ENCODE measurements around the gene BTNL3.

BTNL3 gene

DNA sequence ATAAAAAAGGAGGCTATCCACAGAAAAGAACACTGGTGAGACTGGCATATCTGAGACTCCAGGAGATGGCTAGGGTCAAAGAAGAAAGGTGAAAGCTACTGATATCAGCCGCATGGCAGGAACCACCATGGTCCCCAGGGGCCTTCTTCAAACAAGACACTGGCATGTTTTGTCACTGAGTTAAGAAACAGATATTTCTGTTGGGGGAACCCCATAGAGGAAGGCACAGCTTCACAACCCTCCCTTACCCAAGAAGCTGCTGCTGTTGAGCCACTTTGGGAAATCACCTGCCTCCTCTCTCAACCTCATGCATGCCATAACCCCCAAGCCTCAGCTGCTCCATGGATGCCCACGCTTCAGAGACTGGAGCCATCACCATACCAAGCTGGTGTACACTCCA lies 13.3 kb upstream of the BTNL3 start:
- TF ChIP-seq ZFX (IDR thresholded peaks at IDR 0.05; ENCODE audit: borderline replicate concordance) (no peak), CTCF (IDR thresholded peaks at IDR 0.05) (no peak)
- no peak overlapping the region for H3K27ac ChIP-seq

- no peak for TF ChIP-seq CTCF (IDR thresholded peaks at IDR 0.05)
- TF ChIP-seq ZFX (IDR thresholded peaks at IDR 0.05; ENCODE audit: borderline replicate concordance), result no peak
- no peak overlapping the region for H3K27ac ChIP-seq
Measured at GRCh38 chr5:180976518-180976917, 12.1 kb upstream of the BTNL3 start.

- TF ChIP-seq ZFX (IDR thresholded peaks at IDR 0.05; ENCODE audit: borderline replicate concordance) (no peak), CTCF (IDR thresholded peaks at IDR 0.05) (no peak)
- no peak overlapping the region for H3K27ac ChIP-seq
Measured at GRCh38 chr5:180977852-180978251, 10.8 kb upstream of the BTNL3 start.

GRCh38 chr5:180982008-180982741 lies 6.5 kb upstream of the BTNL3 start:
- no peak for TF ChIP-seq ZFX (IDR thresholded peaks at IDR 0.05; ENCODE audit: borderline replicate concordance)
- TF ChIP-seq CTCF (IDR thresholded peaks at IDR 0.05), result no peak

GRCh38 chr5:180988016-180988415 lies 630 bp upstream of the BTNL3 start:
- H3K27ac ChIP-seq, result no peak overlapping the region
- TF ChIP-seq CTCF (IDR thresholded peaks at IDR 0.05) (no peak), ZFX (IDR thresholded peaks at IDR 0.05; ENCODE audit: borderline replicate concordance) (no peak)

More at GRCh38 chr5:180982008-180982741, 6.5 kb upstream of the BTNL3 start:
- H3K27ac ChIP-seq, result no peak overlapping the region

DNA sequence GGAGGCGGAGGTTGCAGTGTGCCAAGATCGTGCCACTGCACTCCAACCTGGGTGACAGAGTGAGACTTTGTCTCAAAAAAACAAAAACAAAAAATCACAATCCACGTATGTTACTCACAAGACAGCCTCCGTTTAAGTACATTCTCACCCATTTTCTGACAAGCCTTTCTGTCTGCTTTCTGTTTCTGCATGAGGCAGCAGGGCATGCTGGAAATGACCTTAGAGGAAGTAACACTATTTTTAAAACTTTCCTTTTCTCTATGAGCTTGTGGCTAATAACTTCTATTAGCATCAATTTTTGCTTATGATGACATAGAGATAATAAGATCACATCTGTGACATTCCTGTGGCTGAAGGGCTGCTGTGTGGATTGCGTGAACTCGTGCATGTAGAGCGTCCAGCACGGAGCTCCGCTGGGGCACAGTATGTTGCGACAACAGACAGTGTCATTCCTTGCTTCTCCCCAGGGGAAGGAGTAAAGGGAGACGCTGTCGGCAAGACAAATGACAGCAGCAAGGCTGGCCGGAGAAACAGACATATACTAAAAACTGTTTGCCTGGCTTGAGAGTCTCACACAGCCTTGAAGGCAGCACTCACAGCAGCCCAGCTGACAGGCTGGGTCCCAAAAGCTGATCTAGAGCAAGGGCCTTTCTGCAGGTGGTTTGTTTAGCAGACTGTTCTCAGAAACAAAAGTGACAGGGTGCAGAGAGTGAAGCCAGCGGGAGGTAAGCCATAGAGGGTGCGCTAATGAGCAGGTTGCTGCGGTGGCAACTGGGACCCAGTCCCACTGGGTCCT lies 1.6 kb downstream of the BTNL3 start:
- TF ChIP-seq ZFX (IDR thresholded peaks at IDR 0.05; ENCODE audit: borderline replicate concordance) (no peak), CTCF (IDR thresholded peaks at IDR 0.05) (no peak)
- H3K27ac ChIP-seq, result no peak overlapping the region

DNA sequence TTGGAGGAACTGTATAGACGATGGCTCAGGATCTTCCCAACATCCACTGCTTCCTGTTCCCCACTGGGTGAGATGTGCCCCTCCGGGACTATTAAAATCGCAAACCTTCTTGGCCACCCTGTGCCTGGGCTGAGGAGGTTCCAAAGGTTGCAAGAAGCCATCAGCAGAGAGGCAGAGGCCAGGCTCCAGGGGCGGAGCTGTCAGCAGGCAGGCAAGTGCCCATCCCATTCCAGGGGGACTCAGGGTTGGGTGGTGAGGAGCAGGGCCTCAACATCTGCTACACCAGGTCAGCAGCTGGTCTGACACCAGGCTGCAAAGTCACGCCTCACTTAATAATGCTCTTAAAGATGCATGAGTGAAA lies 2.2 kb downstream of the BTNL3 start:
- H3K27ac ChIP-seq, result no peak overlapping the region
- no peak for TF ChIP-seq ZFX (IDR thresholded peaks at IDR 0.05; ENCODE audit: borderline replicate concordance)
- no peak for TF ChIP-seq CTCF (IDR thresholded peaks at IDR 0.05)
